NOMO-1 treated with dmso at 0.1 percent for 144 hours (cell line): ENCODE measurements around the gene NMRK1.

Source experiments
- DNase-seq: peaks from one replicate; lab custom pipeline; 2025; ENCODE audit not compliant: unreplicated experiment; lab: John Stamatoyannopoulos, UW

Gene NMRK1

DNA sequence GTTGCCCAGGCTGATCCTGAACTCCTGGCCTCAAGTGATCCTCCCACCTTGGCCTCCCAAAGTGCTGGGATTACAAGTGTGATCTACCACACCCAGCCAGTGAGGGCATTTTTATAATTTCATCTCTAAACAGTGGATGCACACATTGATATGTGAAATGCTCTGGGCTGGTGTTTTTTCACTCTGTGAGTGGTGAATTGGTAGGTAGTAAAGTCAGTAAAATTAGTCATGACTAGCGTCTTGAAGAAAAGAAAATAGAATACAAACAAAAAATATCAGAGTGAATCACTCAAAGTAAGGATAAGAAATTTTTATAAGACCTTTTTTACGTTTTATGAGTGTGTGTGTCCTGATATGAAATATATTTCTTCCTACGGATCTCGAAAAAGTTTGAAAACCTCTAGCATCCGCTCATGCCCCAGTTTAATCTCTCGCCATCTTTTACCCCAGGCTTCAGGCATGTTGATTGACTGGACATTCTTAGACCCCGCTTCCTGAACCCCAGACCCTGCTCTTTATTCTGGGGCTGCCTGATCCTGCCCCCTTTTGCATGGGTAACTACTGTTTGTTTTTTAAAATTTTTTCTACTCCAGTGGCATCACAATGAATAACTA lies 14.3 kb upstream of the NMRK1 start:
- no peak for DNase-seq

DNA sequence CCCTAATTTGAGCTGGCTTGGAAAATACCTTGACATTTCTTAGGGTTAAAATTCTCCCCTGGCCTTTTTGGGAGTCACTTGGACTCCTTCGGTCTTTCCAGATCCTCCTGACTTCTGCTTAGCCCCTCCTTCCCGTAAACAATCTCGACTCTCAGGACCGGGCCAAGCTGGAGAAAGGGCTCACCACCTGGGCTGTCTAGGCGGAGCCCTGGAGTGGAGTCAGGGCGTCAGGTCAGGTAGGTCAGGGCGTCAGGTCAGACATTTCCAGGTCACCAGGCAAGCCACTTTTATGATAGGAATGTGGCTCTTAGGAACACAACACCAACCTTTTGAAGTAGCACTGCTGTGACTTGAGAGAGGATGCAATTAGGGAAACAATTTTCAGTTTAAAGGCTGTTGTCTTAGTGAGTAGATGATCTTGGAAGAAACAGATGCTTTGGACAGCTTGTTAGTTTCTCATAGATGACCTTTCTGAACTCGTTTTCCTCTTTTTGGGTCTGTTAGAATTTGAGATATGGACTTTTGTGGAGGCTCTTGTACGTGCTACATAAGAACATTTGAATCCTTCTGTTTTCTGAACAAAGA lies 13.1 kb upstream of the NMRK1 start:
- no peak for DNase-seq

- no peak for DNase-seq
These were observed 8.8 kb upstream of the NMRK1 start for GRCh38 chr9:75096796-75097195.

DNA sequence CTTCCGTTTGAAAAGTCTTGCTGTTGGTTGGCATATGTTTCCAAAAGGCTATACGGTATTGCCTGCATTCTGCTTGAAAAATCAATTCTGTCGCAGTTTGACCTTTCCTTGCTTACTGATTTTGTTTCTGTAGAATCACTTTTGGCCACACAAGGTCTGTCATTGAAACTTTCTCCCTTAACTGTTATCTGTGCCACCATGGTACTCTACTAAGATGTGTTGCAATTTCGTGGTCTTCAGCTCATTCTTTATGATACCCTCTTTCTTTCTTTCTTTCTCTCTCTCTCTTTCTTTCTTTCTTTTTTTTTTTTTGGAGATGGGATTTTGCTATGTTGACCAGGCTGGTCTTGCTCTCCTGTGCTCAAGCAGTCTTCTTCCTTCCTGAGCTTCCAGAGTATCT lies 4.8 kb upstream of the NMRK1 start:
- no peak for DNase-seq

DNA sequence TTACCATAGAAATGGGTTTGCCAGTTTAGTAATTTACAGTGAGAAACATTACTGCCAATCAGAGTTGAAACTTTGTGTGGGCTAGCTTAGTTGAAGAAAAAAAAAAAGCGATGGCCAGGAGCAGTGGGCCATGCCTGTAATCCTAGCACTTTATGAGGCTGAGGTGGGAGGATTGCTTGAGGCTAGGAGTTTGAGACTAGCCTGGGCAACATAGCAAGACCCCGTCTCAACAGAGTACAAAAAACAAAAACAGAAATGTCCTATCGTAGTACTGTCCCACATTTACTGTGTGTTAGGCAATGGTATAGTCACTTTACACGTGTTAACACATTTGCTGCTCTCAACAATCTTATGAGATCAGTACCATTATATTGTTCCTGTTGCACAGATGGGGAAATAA lies 2.6 kb upstream of the NMRK1 start:
- DNase-seq: no peak

- no peak for DNase-seq
These were observed 1.4 kb upstream of the NMRK1 start for GRCh38 chr9:75089373-75089766.

- DNase-seq: peak; percentile 27
These were observed 854 bp upstream of the NMRK1 start for GRCh38 chr9:75088646-75089372.

- DNase-seq: no peak
These were observed 599 bp downstream of the NMRK1 start for GRCh38 chr9:75087289-75087823.

GRCh38 chr9:75086541-75087288 lies 1.2 kb downstream of the NMRK1 start:
- no peak for DNase-seq

DNA sequence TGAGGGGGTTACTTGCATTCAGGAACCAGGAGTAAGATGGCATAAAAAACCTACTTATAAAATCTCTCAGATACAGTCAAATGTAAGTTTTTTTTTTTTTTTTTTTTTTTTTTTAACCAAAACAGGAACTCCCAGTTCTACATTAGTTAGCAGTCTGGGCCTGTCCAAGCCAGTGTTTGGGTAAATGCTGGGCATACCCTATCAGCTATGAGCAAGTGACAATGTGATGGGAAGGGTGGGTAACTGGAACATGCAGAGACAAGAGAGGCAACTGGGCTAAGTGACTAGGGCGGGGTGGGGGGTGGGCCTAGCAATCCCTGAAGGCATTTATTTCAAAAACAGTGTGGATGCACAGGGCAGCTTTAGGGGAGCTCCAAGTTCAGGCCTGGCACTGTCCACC lies 2.3 kb downstream of the NMRK1 start:
- no peak for DNase-seq

DNA sequence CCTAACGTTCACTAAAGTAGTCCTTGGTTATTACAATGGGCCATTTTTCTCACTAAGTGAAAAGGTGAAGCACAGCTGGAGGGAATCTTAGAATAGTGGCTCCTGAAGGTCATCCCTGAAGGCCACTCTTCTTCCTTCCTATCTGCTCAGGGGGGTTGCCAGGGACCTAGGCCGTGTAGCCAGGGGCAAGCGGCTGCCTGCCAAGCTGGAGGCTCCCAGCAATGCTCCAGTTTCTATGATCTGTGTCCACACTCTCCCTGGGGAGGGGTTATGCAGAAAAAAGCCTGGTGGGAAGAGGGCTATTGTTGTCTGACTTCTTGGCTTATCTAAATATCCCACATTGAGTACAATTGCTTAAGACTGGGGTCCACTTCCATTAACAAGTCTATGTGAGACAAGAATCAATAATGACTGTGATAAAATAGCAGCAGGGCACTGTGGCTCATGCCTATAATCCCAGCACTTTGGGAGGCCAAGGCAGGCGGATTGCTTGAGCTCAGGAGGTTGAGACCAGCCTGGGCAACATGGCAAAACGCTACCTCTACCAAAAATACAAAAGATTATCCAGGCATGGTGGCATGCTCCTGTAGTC lies 3.8 kb downstream of the NMRK1 start:
- DNase-seq: no peak

- DNase-seq: no peak
These were observed 4.6 kb downstream of the NMRK1 start for GRCh38 chr9:75083188-75083970.

DNA sequence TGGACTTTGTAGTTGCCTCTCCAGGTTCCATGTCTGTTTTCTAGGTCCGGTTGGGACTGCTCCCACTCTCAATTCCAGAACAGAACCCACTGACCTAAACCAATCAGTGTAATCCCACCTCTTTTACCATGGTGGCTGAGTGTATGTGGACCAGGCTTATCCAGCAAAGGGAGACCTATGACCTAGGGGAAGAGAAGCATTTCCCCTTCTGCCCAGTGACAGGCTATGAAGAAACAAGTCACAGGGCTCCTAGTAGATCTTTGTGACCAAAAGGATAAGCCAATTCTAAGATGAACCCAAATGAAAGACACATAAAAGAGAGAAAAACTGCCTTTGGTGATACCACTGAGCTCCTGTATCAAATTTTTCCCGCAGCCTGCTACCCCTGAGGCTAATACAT lies 6.3 kb downstream of the NMRK1 start:
- DNase-seq: no peak

DNA sequence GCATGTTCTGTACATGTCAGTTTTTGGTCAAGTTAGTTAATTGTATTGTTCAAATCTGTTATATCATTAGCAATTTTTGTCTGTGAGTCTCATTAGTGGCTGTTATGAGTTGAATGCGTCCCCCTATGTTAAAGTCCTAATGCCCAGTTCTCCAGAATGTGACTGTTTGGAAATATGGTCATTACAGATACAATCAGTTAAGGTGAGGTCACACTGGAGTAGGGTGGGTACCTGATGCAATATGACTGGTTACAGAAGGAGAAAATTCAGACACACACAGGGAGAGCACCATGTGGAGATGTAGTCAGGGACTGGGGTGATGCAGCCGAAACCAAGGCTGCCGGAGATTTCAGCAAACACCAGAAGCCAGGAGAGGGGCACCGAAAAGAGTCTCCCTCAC lies 15.1 kb downstream of the NMRK1 start:
- DNase-seq: no peak

DNA sequence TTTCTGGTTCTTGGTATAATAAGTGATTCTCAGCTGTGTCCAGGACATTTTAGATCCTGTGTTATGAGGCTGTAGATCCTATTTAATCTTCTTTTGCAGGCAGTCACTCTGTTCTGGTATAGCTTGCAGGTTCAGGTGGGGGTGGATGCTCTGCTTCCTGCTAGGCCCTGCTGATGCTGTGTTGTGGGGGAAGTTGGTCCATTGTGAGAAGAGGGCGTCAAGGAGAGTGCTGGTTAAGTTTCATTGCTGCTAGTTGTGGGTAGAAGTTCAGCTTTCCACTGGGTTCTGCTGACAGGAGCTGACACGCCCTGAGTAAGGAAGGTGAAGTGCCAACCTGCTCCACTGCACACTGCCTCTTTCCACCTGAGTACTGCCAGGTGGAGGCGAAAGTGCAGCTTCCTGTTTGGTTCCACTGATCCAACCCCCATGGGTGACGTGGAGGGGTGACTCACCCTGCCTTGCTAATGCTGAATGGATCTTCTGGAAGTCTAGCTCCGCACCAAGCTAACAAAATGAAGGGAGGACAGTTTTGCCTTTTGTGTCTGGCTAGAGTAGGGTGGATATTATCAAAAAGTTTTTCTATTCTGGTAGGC lies 16.3 kb downstream of the NMRK1 start:
- DNase-seq: no peak

- DNase-seq: no peak
These were observed 18.8 kb downstream of the NMRK1 start for GRCh38 chr9:75069171-75069570.

- no peak for DNase-seq
These were observed 20.1 kb downstream of the NMRK1 start for GRCh38 chr9:75067894-75068293.

DNA sequence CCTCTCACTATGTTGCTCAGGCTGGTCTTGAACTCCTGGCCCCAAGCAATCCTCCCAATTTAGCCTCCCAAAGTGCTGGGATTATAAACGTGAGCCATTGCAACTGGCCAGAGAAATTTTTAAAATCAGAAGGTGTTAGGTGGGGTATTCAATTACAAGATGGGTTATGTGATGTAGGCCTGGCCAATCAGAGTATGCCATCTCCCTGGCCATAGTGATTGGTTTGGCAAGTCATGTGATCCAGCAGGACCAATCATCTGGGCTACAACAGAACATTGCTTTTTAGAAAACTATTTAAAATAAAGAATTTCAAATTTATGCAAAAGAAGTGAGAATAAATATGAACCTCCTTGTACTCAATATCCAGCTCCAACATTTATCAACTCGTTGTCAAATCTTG lies 22.4 kb downstream of the NMRK1 start:
- DNase-seq: no peak

DNA sequence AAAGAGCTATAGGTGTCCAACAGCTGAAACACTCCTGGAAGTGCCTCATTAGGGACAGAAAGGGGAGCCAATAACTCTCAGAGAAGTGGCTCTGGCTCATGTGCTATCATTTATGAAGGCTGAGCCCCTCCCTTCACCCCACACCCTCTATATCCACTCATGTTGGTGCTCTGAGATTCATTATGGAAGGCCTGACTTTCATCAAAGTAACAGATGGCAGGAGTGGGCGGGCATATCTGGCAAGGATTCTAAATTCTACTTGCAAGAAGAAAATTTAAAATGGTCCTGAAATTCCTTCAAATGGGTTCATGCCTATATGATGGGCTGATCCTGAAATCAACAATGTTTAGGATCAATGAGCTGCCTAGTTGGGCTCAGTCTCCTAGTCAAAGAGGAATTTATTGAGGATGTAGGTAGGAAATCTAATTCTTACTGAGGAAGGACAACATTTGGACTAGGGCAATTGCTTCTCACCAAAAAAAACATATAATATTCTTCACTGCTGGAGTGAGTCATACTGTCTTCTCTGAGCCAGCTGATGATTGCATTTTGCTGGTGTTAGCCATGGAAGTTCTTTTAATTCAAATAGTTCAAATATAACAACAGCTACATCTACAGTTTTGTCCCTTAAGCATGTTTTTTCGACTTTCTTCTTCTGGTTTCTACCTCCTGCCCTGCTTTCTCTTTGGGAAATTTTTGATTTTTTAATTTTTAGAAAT lies 23.5 kb downstream of the NMRK1 start:
- DNase-seq: no peak
